ENCODE results near the gene CFAP46.
A peak's percentile ranks its signal among the peaks of the same experiment; 100 is the strongest.
"Not testable (repeated sequence)": the region's sequence is repeated elsewhere in the genome, so short reads cannot be mapped to it uniquely, and the experiment has no call there.

CFAP46 gene

DNA sequence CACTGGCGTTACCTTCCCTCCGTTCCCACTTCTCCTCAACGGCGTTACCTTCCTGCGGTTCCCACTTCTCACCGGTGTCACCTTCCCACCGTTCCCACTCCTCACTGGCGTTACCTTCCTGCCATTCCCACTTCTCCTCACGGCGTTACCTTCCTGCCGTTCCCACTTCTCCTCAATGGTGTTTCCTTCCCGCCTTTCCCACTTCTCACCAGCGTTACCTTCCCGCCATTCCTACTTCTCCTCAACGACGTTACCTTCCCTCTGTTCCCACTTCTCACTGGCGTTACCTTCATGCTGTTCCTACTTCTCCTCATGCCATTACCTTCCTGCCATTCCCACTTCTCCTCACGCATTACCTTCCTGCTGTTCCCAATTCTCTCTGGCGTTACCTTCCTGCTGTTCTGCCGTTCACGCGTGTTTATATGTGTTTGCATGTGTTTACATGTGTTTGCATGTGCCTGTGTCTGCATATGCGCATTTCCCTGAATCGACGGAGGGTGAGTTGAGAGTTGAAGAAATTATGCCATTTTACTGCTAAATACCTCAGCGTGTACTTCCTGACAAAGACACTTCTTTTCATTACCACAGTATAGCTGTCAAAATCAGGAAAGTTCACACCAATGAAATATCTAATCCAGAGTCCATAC, 23.2 kb upstream of the CFAP46 start:
- Histone ChIP-seq H3K9me3 (ENCODE audit: severe bottlenecking) (no peaks in the 10 kb centered on the region), H3K27me3 (ENCODE audit: insufficient read depth, low read depth, severe bottlenecking) (no peaks in the 10 kb centered on the region), H3K4me3 (ENCODE audit: low read depth, low read length) (no peak overlapping the region), H3K36me3 (no peaks in the 10 kb centered on the region), H3K27ac (no peak overlapping the region)
- TF ChIP-seq, protein P1, sequence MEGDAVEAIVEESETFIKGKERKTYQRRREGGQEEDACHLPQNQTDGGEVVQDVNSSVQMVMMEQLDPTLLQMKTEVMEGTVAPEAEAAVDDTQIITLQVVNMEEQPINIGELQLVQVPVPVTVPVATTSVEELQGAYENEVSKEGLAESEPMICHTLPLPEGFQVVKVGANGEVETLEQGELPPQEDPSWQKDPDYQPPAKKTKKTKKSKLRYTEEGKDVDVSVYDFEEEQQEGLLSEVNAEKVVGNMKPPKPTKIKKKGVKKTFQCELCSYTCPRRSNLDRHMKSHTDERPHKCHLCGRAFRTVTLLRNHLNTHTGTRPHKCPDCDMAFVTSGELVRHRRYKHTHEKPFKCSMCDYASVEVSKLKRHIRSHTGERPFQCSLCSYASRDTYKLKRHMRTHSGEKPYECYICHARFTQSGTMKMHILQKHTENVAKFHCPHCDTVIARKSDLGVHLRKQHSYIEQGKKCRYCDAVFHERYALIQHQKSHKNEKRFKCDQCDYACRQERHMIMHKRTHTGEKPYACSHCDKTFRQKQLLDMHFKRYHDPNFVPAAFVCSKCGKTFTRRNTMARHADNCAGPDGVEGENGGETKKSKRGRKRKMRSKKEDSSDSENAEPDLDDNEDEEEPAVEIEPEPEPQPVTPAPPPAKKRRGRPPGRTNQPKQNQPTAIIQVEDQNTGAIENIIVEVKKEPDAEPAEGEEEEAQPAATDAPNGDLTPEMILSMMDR (IDR thresholded peaks at IDR 0.05; ENCODE audit: low read depth, low read length): no peak
- no peak for DNase-seq

DNA sequence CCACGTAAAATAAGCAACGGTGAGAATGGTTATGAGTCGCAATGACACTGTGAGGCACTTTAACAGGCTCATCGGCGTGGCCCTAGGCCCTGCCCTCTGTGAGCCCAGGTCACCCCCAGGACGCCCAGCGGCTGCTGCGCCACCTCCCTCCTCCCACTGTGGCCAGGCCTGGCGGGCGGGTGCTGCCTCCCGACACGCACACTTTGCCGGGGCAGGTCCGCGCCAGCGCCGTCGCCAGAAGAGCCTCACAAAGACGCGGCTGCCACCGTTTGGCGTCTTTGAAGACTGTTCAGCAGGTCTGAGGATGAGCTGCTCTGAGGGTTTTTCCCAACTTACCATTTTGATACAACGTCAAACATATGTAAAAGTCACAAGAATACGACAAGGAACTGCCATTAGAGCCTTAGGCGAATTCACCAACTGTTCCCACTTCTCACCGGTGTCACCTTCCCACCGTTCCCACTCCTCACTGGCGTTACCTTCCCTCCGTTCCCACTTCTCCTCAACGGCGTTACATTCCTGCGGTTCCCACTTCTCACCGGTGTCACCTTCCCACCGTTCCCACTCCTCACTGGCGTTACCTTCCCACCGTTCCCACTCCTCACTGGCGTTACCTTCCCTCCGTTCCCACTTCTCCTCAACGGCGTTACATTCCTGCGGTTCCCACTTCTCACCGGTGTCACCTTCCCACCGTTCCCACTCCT, 22.5 kb upstream of the CFAP46 start:
- not testable (repeated sequence) for DNase-seq; H3K4me3 ChIP-seq (ENCODE audit: low read depth, low read length); H3K27ac ChIP-seq; H3K27me3 ChIP-seq (ENCODE audit: insufficient read depth, low read depth, severe bottlenecking); H3K9me3 ChIP-seq (ENCODE audit: severe bottlenecking); H3K36me3 ChIP-seq

DNA sequence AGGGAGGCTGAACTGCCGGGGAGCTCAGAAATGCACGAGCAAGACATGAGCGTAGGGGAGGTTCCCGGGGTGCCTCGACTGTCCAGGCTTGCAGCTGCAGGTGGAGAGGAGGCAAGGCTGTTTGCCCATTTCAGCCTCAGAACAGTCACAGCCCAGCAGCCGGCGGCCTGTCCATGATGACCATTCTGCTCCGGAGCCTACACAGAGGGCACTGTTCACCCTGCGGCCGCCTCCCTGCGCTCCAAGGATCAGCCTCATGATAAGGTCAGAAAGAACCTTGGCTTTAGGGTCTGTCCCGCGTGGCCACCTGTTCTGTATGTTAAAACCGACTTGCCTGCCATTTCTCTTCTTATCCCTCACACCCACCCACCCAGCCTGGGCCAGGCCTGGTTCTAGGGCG, 21.9 kb upstream of the CFAP46 start:
- Histone ChIP-seq H3K36me3 (no peaks in the 10 kb centered on the region), H3K4me3 (ENCODE audit: low read depth, low read length) (no peak overlapping the region), H3K27me3 (ENCODE audit: insufficient read depth, low read depth, severe bottlenecking) (no peaks in the 10 kb centered on the region), H3K9me3 (ENCODE audit: severe bottlenecking) (no peaks in the 10 kb centered on the region), H3K27ac (no peak overlapping the region)
- TF ChIP-seq, protein P1 (IDR thresholded peaks at IDR 0.05; ENCODE audit: low read depth, low read length): no peak
- DNase-seq: no peak

DNA sequence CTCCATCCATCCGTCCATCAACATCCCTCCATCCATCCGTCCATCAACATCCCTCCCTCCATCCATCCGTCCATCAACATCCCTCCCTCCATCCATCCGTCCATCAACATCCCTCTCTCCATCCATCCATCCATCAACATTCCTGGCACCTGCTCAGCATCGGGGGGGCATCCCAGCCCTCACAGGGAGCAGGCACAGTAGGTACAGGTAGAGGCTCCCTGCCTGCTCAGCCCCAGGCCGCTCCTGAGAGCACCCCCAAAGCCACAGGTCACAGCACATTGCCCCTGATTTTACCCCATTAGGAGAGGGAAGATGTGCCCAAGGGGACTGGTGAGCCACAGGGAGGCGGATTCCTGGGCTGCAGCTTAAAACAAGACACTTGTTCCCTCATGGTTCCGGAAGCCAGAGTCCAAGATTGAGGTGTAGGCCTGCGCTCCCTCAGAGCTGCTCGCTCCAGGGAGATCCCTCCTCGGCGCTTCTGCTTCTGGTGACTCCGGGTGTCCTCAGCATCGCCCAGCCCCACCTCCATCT, 21.1 kb upstream of the CFAP46 start:
- no peak for DNase-seq
- TF ChIP-seq, protein P1 (IDR thresholded peaks at IDR 0.05; ENCODE audit: low read depth, low read length): no peak
- H3K27me3 ChIP-seq (ENCODE audit: insufficient read depth, low read depth, severe bottlenecking): no peaks in the 10 kb centered on the region
- H3K4me3 ChIP-seq (ENCODE audit: low read depth, low read length): no peak overlapping the region
- H3K9me3 ChIP-seq (ENCODE audit: severe bottlenecking): no peaks in the 10 kb centered on the region
- no peak overlapping the region for H3K27ac ChIP-seq
- H3K36me3 ChIP-seq: no peaks in the 10 kb centered on the region

DNA sequence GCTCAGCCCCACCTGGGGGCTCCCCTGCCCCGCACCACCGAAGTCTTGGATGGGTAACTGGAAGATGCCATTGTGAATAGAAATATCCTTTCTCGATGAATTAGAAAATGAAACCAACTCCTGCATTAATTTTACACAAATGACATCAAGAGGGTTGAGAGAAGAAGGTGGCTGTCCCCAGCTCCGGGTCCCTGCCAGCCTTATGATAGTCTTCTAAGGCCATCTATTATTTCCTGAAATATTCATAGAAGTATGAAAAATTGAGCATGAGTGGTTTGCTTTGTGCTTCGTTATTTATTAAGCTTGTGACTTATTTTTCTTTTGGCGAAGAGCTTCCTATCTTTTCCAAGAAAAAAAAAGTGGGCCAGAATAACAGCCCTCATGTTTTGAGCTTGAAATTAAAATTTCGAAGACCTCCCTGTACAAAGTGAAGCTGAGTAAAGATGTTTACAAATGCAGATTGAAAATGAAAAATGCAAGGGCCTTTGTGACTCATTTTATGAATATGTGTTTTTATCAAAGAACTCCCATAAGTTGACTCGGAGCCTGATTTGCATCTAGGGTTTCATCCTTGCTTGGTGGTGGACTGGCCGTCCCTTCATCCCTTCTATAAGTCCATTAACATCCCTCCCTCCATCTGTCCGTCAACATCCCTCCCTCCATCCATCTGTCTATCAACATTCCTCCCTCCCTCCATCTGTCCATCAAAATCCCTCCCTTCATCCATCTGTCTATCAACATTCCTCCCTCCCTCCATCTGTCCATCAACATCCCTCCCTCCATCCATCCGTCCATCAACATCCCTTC, 20.5 kb upstream of the CFAP46 start:
- H3K27ac ChIP-seq: peak overlapping the region; percentile 42
- no peaks in the 10 kb centered on the region for H3K27me3 ChIP-seq (ENCODE audit: insufficient read depth, low read depth, severe bottlenecking)
- TF ChIP-seq, protein P1 (IDR thresholded peaks at IDR 0.05; ENCODE audit: low read depth, low read length): no peak
- H3K4me3 ChIP-seq (ENCODE audit: low read depth, low read length): peak overlapping the region; percentile 46
- no peak for DNase-seq
- no peaks in the 10 kb centered on the region for H3K9me3 ChIP-seq (ENCODE audit: severe bottlenecking)
- no peaks in the 10 kb centered on the region for H3K36me3 ChIP-seq
